Naive thymus-derived CD8-positive, alpha-beta T cell (primary cell): Measurements from ENCODE around the gene KRTAP10-1. TPM values are rescaled to one million over a fixed set of nuclear protein-coding genes. Genes with fewer than 3 reads are reported as not detected.

Source experiments
- ATAC-seq, 2 donors: fragments of 150-1000 bp; cut with Tn5 transposase in 1 of 2; sonication (Bioruptor Pico), chemical (Tn5 transposase) in 1 of 2; 1 replicate in 1 of 2; 2 replicates in 1 of 2; pipeline ENCODE4 v1.10.0; 2021; ENCODE audit warnings: mild to moderate bottlenecking in 2 of 2, moderate library complexity in 2 of 2
- POLR2A ChIA-PET: fragments of 350-600 bp; sonication (Branson Sonifier 250); formaldehyde crosslinking; loops from one replicate; lab custom pipeline; 2021; ENCODE audit warnings: antibody characterized with exemption; lab: Charles Lee
- DNase-seq, 10 donors: peaks; one replicate each; pipeline versions ENCODE4 v3.0.0 to v3.0.0-alpha.2; 2020 to 2022
- H3K27ac Mint-ChIP-seq, 10 donors: one replicate each; pipeline ENCODE4 v1.8.0; 2020 to 2022; ENCODE audit warnings: mild to moderate bottlenecking in 10 of 10, mixed read lengths in 10 of 10, moderate library complexity in 4 of 10, inconsistent platforms in 1 of 10
- H3K27me3 Mint-ChIP-seq, 5 donors: one replicate each; pipeline ENCODE4 v1.8.0; 2021 to 2022; ENCODE audit warnings: mixed read lengths in 5 of 5
- H3K36me3 Mint-ChIP-seq, 3 donors: one replicate each; pipeline ENCODE4 v1.8.0; 2020 to 2022; ENCODE audit warnings: mixed read lengths in 3 of 3, mild to moderate bottlenecking in 2 of 3, inconsistent platforms in 1 of 3
- H3K4me1 Mint-ChIP-seq, 4 donors: one replicate each; pipeline ENCODE4 v1.8.0; 2021 to 2022; ENCODE audit warnings: mixed read lengths in 4 of 4
- H3K4me3 Mint-ChIP-seq, 10 donors: one replicate each; pipeline ENCODE4 v1.8.0; 2020 to 2022; ENCODE audit warnings: mild to moderate bottlenecking in 10 of 10, mixed read lengths in 10 of 10, moderate library complexity in 6 of 10, inconsistent platforms in 1 of 10
- H3K9me3 Mint-ChIP-seq, 9 donors: one replicate each; pipeline ENCODE4 v1.8.0; 2020 to 2022; ENCODE audit warnings: mixed read lengths in 9 of 9, mild to moderate bottlenecking in 3 of 9, inconsistent platforms in 1 of 9, moderate library complexity in 1 of 9
- polyA plus RNA-seq, 3 donors: library from polyadenylated mRNA; unstranded; fragments of 300-500 nt; fragmentation: Illumina TruSeq; gene quantifications; one replicate each; pipeline ENCODE4 v1.2.3, GENCODE V29; 2021
- total RNA-seq, 8 experiments: library from RNA in 2 of 8; stranded (reverse) in 2 of 8; gene quantifications; one replicate each; pipeline ENCODE4 v1.2.3 and lab custom pipeline; 2021 to 2026

Gene KRTAP10-1
- total and polyA plus RNA-seq, 5 experiments from 2014 or later: not detected

DNA sequence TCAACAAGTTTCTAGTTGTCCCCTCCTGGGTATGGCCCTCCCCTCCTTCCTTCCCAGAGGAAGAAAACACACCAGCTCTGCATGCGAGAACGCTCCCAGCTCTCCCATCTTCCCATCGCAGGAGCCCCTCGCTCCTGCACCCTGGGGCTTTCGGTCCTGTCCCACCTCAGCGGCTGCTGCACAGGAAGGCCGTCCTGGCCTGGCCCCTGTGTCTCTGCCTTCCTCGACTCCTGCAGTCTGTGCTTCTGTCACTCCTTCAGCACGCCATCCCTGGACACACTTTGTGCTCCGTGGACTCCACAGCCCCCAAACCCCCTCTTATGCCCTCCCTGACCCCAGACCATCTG, 23.2 kb downstream of the KRTAP10-1 start:
- Mint-ChIP-seq H3K27me3 (peaks cover 0 to 1% (median 0%) of the 10 kb centered on the region in 5 donors), H3K4me3 (no peak overlapping the region), H3K9me3 (no peaks in the 10 kb centered on the region), H3K4me1 (peaks cover 0 to 12% (median 1%) of the 10 kb centered on the region in 4 donors), H3K36me3 (no peaks in the 10 kb centered on the region), H3K27ac (peak overlapping the region in 6 of 10 donors; percentile 2 to 92 (median 45))
- POLR2A ChIA-PET: no interaction called here
- no peak for ATAC-seq
- DNase-seq: no peak

- Mint-ChIP-seq H3K4me1 (peaks cover 0 to 12% (median 1%) of the 10 kb centered on the region in 4 donors), H3K27me3 (peaks cover 0 to 1% (median 0%) of the 10 kb centered on the region in 5 donors), H3K4me3 (no peak overlapping the region), H3K36me3 (no peaks in the 10 kb centered on the region), H3K27ac (peak overlapping the region in 2 of 10 donors; percentile 7 to 72), H3K9me3 (no peaks in the 10 kb centered on the region)
- DNase-seq (no peak), ATAC-seq (no peak)
- POLR2A ChIA-PET: no interaction called here
Observed at GRCh38 chr21:44516342-44516741, 23.7 kb downstream of the KRTAP10-1 start.

- no peaks in the 10 kb centered on the region for H3K36me3 Mint-ChIP-seq
- no peaks in the 10 kb centered on the region for H3K9me3 Mint-ChIP-seq
- peak overlapping the region in 6 of 10 donors; percentile 17 to 78 (median 48) for H3K27ac Mint-ChIP-seq
- POLR2A ChIA-PET: no interaction called here
- H3K4me3 Mint-ChIP-seq: no peak overlapping the region
- no peak for ATAC-seq
- no peak for DNase-seq
- peaks cover 0 to 1% (median 0%) of the 10 kb centered on the region in 5 donors for H3K27me3 Mint-ChIP-seq
- peaks cover 0 to 11% (median 5%) of the 10 kb centered on the region in 4 donors for H3K4me1 Mint-ChIP-seq
Observed at GRCh38 chr21:44515359-44516165, 24.4 kb downstream of the KRTAP10-1 start.

DNA sequence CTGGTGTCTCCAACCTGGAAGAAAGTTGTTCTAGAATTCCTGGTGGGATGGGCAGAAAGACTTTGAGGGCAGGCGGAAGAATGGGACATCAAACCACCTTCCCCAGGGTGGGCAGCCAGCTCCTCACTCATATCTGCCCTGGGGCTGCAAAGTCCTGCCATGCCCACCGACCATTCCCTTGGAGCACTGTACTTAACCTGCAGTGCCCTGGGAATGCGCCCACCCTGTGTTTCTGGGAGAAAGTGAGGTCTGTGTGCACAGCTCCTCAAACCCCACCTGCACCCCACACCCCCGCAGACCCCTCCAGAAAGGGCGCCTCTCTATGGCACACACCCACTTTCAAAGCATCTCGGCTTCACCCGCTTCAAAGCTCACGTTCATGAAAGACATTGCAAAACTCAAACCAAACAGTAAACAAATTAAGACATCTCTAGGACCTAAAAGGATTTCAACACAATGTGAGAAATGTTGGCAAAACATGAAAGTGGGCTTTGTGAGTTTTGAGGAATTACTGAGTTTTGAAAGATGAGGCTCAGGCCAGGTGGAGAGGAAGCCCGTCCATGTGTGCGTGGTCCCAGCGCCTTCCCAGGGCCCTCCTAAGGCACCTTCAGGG, 25.1 kb downstream of the KRTAP10-1 start:
- ATAC-seq (no peak), DNase-seq (no peak)
- POLR2A ChIA-PET: no interaction called here
- Mint-ChIP-seq H3K36me3 (no peaks in the 10 kb centered on the region), H3K4me1 (peaks cover 0 to 12% (median 6%) of the 10 kb centered on the region in 4 donors), H3K4me3 (no peak overlapping the region), H3K9me3 (no peaks in the 10 kb centered on the region), H3K27ac (peak overlapping the region in 3 of 10 donors; percentile 24 to 34 (median 29)), H3K27me3 (peaks cover 0 to 1% (median 0%) of the 10 kb centered on the region in 5 donors)

GRCh38 chr21:44514218-44514520, 25.8 kb downstream of the KRTAP10-1 start:
- POLR2A ChIA-PET: interaction anchor here (1.4 kb wide), 1 partner anchor 226 kb away, joined by 3 read pairs; no protein-coding TSS in a partner anchor
- peak overlapping the region in 1 of 10 donors; percentile 43 for H3K27ac Mint-ChIP-seq
- H3K27me3 Mint-ChIP-seq: peaks cover 0 to 1% (median 0%) of the 10 kb centered on the region in 5 donors
- H3K9me3 Mint-ChIP-seq: no peaks in the 10 kb centered on the region
- ATAC-seq: no peak
- H3K4me3 Mint-ChIP-seq: no peak overlapping the region
- DNase-seq: no peak
- H3K4me1 Mint-ChIP-seq: peaks cover 0 to 14% (median 7%) of the 10 kb centered on the region in 4 donors
- H3K36me3 Mint-ChIP-seq: no peaks in the 10 kb centered on the region

DNA sequence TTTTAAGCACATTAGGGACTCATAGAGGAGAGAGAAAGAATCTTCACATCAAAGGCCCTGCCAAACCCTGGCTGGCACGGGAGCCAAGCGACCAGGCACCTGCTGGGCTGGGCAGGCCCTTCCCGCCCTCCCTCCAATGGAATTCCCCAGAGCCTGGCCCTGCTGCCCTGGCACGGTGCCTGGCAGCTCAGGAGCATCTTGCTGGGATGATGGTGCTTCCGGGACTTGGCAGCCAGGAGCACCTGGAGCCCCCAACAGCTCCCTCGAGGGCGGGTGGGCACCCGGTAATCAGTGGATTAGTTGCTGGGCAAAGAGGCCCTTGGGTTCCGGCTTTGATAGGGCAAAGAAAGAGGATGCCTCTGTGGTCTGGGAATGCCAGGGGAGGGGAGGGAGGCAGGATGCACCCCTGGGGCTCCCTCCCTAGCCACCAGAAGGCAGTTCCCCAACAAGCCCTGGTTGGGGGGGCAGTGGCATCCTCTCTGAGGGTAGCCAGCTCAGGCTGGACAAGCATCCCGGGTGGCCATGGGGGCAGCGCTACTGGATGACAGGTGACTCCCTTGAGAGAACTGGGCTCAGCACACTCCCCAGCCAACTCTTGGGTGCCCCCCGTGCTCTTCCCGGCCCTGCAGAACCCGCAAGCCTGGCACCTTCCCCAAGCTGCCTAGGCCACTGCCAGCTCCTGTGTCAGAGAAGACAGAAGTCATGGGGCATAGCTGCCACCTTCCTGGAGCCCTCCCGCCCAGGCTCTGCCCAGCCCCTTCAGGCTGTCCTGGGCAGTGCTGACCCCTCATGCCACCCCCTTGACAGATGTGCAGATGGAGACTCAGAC, 26.4 kb downstream of the KRTAP10-1 start:
- DNase-seq: no peak
- H3K36me3 Mint-ChIP-seq: no peaks in the 10 kb centered on the region
- no peak for ATAC-seq
- no peak overlapping the region for H3K4me3 Mint-ChIP-seq
- H3K4me1 Mint-ChIP-seq: peaks cover 0 to 14% (median 7%) of the 10 kb centered on the region in 4 donors
- peaks cover 0 to under 1% (median 0%) of the 10 kb centered on the region in 5 donors for H3K27me3 Mint-ChIP-seq
- peak overlapping the region in 3 of 10 donors; percentile 20 to 72 (median 43) for H3K27ac Mint-ChIP-seq
- POLR2A ChIA-PET: interaction anchor here (1.4 kb wide), 1 partner anchor 226 kb away, joined by 3 read pairs; no protein-coding TSS in a partner anchor
- no peaks in the 10 kb centered on the region for H3K9me3 Mint-ChIP-seq

- Mint-ChIP-seq H3K27ac (peak overlapping the region in 2 of 10 donors; percentile 49 to 72), H3K36me3 (no peaks in the 10 kb centered on the region), H3K4me1 (peaks cover 0 to 14% (median 6%) of the 10 kb centered on the region in 4 donors), H3K4me3 (no peak overlapping the region), H3K9me3 (no peaks in the 10 kb centered on the region), H3K27me3 (no peaks in the 10 kb centered on the region)
- POLR2A ChIA-PET: interaction anchor here (1.4 kb wide), 1 partner anchor 227 kb away, joined by 3 read pairs; no protein-coding TSS in a partner anchor
- DNase-seq (no peak), ATAC-seq (no peak)
Observed at GRCh38 chr21:44512496-44513388, 27.3 kb downstream of the KRTAP10-1 start.

DNA sequence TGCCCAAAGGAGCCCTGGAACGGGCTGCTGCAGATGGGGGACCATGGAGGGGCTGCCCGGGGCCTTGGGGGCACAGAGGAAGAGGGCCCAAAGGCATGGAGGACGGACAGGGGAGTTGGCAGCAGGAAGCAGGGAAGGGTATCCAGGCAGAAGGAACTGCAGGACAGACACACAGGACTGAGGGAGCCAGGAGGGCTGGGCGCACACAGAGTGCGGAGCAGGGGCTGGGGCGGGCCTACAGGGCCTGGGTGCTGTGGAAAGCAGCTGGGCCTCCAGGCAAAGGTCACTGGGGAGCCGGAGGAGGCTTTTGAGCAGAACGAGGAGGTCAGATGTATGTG, 28.1 kb downstream of the KRTAP10-1 start:
- Mint-ChIP-seq H3K4me1 (peaks cover 0 to 14% (median 5%) of the 10 kb centered on the region in 4 donors), H3K9me3 (no peaks in the 10 kb centered on the region), H3K4me3 (no peak overlapping the region), H3K27ac (no peak overlapping the region), H3K36me3 (no peaks in the 10 kb centered on the region), H3K27me3 (no peaks in the 10 kb centered on the region)
- DNase-seq: no peak
- POLR2A ChIA-PET: interaction anchor here (0.8 kb wide), 1 partner anchor 241 kb away, joined by 3 read pairs; no protein-coding TSS in a partner anchor
- ATAC-seq: no peak

- peak overlapping the region in 1 of 10 donors; percentile 27 for H3K27ac Mint-ChIP-seq
- peaks cover 0 to 14% (median 4%) of the 10 kb centered on the region in 4 donors for H3K4me1 Mint-ChIP-seq
- H3K27me3 Mint-ChIP-seq: no peaks in the 10 kb centered on the region
- no peaks in the 10 kb centered on the region for H3K9me3 Mint-ChIP-seq
- no peaks in the 10 kb centered on the region for H3K36me3 Mint-ChIP-seq
- H3K4me3 Mint-ChIP-seq: peak overlapping the region in 7 of 10 donors; percentile 24 to 62 (median 39)
- POLR2A ChIA-PET: interaction anchor here (0.5 to 2.3 kb wide), 6 partner anchors 108 to 282 kb away, joined by 3 to 12 read pairs (median 4); partner anchors contain the start of genes CFAP410 and KRTAP12-3
- DNase-seq: no peak
- ATAC-seq: no peak
Observed at GRCh38 chr21:44511219-44511937, 28.6 kb downstream of the KRTAP10-1 start.

DNA sequence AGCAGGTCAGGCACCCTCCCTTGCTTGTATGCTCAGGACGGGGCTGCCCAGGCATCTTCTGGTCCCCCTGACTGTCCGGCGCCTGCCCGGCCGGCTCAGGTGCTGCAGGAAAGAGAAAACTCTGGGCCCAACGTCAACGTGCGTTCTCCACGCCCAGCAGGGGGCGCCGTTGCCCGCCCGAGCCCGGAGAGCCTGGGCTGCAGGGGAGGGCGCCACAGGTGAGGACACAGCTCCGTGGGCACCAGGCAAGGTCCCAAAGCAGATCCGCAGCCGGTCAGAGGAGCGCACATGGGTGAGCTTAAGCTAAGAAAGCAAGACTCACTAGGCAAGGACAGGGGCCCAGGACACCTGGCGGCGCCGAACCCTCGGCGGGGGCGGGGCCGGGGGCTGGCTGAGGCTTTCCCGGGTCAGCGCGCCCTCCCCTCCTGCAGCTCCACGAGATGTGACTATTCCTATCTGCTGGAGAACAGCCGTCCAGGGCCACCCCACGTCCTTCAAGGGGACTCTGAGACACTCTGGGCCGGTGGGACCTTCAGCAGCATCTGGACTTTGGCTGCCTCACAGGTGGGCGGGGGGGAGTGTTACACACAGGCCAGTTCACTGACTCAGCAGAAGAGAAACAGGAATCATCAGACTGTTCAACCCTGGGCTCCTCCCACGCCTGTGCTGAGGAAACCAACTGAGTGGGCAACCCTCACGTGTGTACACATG, 29.3 kb downstream of the KRTAP10-1 start:
- ATAC-seq: peak; percentile 94 to 99
- POLR2A ChIA-PET: interaction anchor here (0.5 to 2.3 kb wide), 8 partner anchors 108 to 422 kb away, joined by 3 to 12 read pairs (median 4); partner anchors contain the start of genes CFAP410 and KRTAP12-3
- peak; percentile 68 to 94 (median 84) for DNase-seq
- Mint-ChIP-seq H3K4me1 (peaks cover 0 to 14% (median 4%) of the 10 kb centered on the region in 4 donors), H3K27me3 (no peaks in the 10 kb centered on the region), H3K9me3 (no peaks in the 10 kb centered on the region), H3K36me3 (no peaks in the 10 kb centered on the region), H3K4me3 (peak overlapping the region; percentile 24 to 64 (median 46)), H3K27ac (peak overlapping the region in 4 of 10 donors; percentile 10 to 45 (median 32))
